GM21526 (cell line): Measurements from ENCODE around the gene BIRC3.
A peak's percentile ranks its signal among the peaks of the same experiment; 100 is the strongest.

Experiments
- ATAC-seq: cut with Tn5 transposase; IDR thresholded peaks from one replicate; pipeline ENCODE4 v1.9.1; 2021; ENCODE audit warnings: moderate library complexity; ENCODE audit not compliant: unreplicated experiment, low FRiP score

Gene BIRC3

DNA sequence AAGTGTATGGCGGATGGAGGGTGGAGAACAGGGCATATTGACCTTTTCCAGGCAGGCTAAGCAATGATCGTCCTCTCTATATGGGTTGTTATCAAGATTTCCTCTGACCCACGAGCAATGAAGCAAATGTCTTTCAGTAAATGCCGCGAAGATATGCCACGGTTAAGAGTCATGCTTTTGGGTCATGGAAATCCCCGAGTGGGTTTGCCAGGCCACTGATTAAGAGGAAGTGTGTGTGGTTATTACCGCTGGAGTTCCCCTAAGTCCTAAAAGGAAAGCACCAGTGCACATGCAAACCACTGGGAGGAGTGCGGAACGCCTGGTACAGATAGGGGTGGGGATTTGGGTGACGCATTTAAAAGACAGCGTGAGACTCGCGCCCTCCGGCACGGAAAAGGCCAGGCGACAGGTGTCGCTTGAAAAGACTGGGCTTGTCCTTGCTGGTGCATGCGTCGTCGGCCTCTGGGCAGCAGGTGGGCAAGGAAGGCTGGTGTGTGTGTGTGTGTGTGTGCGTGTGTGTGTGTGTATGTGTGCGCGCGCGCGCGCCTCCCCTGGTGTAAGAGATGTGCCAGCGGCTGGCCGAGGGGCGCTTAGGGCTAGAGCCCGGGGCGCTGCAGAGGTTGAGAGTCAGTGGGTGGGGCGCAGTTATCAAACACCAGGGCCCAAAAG, at the start of gene BIRC3:
BIRC3 (plus strand) TSS at position 386 of the 669 bp plus-strand sequence. CDS start 7,026 bp downstream, outside the sequence.
- ATAC-seq, result peak; percentile 79

- no peak for ATAC-seq
Measured at GRCh38 chr11:102267609-102268008, 49.7 kb upstream of the BIRC3 start.

GRCh38 chr11:102268083-102268984, 49.0 kb upstream of the BIRC3 start:
- ATAC-seq, result peak; percentile 100

GRCh38 chr11:102268985-102269470, 48.3 kb upstream of the BIRC3 start:
- no peak for ATAC-seq

- ATAC-seq, result no peak
Measured at GRCh38 chr11:102269927-102270326, 47.4 kb upstream of the BIRC3 start.

DNA sequence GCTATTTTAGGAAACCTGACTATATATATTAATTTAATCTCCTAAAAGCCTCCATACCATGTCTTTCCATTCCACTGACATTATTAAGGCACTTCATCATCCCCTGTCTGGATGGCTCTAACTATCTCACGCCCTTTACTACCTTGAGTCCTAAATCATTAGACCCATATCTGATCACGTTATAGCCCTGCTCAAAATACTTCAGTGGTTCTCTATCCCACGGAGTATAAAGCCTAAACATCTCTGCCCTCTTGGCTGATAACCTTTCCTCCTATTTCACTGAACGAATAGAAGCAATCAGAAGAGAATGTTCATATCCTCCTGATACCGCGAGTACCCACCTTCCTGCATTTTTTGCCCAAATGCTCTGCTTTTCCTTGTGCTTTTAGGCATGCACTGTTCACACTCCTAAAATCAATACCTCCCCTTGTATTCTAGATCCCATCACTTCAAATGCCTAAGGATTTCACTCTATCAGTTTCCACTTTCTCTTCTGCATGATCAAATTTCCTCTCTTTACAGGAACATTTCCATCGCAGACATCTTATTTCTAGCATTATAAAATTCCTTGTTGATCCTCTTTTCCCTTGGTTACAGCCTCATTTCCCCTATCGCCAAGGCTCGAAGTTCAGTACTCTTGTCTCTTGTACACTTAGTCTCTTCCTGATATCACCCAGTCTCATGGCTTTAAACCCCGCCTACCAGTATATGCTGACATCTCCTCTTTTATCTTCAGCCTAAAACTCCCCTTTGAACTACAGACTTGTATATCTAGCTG, 45.0 kb upstream of the BIRC3 start:
- ATAC-seq, result no peak

DNA sequence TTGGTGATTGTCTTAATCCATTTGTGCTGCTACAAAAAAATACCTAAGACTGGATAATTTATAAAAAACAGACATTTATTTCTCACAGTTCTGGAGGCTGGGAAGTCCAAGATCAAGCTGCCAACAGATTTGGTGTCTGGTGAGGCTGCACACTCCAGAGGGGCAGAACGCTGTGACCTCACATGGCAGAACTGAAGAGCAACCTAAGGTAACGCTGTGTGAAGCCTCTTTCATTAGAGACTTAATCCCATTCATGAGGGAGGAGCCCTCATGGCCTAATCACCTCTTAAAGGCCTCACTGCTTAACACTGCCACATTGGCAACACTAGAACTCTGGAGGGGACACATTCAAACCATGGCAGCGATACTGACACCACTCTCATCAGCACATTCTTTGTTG, 42.7 kb upstream of the BIRC3 start:
- no peak for ATAC-seq

- ATAC-seq, result no peak
Measured at GRCh38 chr11:102276362-102276761, 40.9 kb upstream of the BIRC3 start.

DNA sequence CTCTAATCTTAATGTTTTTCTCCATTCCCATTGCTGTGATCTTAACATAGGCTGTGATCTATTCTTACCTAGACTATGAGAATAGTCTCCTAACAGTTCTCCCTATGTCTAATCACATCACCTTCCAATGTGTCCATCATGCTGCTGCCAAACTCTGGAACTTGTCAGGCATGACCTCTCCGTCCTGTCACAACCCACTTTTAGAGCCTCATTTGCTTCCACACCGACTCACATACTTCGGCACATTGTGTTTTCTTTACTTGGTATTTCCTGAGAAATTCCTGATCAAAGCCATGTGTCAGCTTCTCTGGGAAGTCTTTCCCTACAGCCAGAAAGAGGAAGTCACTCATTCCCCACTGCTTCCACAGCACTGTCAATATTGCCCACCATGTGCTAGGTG, 40.5 kb upstream of the BIRC3 start:
- no peak for ATAC-seq

DNA sequence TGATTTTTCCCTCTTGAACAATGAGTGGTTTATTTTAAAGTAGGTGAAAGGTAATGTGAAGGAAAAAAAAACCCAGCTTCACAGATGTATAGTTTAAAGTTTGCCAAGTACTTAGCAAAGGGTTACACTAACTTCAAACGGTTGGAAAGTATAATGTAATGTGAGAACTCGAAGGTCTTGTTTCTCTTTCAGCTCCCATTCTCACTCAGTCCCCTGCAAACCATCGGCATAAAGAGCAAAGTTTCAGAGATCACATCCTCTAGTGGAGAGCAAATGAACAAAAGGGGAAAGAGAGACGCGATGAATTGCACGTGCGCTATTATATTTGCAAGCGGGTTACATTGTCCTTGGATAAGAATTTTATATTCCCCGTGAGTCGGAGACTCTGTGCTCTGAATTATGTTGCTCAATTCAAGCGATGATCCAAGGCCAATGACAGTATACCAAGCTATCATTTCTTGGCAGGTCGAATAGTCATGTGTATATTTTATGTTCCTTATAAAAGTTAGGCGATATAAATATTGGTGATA, 37.6 kb upstream of the BIRC3 start:
- ATAC-seq, result peak; percentile 98

DNA sequence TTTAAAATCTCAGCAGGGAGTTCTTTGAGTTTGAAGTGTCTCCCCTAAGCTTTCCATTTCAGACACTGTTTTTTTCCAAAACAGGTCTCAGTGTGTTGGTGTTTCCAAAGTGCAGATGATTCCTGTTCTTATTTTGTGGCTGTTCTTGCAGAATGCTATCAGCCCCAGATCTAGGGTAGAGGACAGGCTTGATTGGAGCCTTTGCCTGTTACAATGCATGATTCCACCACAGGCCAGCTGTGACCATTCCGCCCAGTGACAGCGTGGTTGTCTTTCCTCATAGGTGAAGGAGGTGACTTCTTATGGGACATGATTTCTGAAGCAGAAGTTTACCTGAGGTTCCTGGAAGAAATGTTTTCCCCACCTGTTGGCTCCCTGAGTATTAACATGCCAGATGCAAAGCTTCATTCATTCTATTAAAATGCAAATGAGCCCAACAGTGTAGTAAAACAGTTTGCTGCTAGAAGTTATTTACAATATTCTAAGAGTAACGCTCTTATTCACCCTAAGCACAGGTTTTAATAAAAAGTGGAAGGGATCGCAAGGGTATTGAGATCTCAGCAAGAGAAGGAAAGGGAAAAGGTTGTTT, 36.9 kb upstream of the BIRC3 start:
- ATAC-seq, result no peak

GRCh38 chr11:102283116-102283485, 34.2 kb upstream of the BIRC3 start:
- no peak for ATAC-seq

DNA sequence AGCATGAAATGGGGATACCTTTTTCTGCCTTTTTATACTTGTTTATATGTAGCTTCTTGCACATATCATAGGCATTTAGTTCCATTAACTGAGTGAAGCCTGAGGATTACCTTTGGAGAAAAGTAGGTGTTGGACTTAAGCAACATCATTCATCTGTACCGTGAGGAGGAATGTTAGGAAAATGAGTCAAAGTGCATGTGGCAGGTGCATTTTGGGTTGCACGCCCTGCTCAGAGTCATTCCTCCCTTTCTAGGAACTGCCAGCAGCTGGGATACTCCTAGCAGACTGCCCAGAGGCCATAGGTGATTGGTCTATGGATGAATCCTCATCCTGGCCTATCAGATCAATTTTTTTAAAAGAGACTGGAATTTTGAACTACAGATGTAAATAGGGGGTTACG, 33.3 kb upstream of the BIRC3 start:
- ATAC-seq, result no peak

- no peak for ATAC-seq
Measured at GRCh38 chr11:102286292-102286691, 31.0 kb upstream of the BIRC3 start.

DNA sequence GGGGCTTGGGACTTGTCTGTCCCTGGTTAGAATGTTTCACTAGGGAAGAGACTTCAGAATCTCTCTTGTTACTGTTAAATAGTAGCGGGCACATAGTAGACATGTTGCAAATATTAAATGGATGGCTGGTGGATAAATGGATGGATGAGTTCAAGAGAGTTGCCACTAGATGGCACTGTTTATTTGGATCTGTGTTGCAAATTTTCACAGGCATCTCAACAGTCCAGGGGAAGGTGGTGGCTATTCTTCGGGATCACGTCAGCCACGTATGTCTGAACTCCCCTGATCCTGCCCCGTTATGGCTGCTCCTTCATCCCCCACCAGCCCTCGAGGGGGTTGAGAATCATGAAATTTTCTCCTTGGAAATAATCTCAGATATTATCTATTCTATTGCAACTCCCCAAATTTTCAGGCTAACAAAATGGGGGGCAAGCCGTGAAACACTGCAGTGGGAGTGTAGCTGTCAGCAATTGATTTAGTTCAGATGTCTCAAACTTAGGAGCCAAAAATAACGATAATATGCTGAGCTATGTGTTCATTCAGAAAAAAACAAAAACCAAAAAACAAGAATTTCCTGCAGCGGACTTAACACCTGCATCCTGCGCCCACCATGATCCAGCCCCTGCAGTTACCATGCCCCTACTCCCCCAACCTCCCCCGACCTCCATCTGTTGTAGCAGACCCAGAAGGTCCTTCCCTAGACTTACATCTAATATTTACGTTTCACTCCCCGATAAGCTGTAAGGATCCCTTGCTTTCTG, 29.1 kb upstream of the BIRC3 start:
- ATAC-seq, result peak; percentile 88

DNA sequence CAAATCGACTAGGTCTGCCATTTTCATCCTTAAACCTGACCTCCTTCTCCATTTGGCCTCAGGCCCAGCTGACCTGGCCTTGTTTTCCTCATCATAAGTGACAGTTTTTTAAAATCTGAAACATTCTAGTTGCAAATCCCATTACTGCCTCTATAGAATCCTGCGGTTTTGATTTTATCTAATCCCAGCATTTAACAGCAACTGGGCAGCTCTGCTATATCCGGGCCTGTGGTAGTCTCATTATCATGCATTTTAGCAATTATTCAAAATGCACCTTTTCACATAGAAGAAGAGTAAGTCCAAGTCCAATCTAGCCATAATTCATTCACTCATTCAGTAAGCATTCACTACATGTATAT, 28.6 kb upstream of the BIRC3 start:
- ATAC-seq, result no peak

- no peak for ATAC-seq
Measured at GRCh38 chr11:102289592-102289991, 27.7 kb upstream of the BIRC3 start.

- ATAC-seq, result no peak
Measured at GRCh38 chr11:102291831-102292230, 25.5 kb upstream of the BIRC3 start.

- ATAC-seq, result no peak
Measured at GRCh38 chr11:102292933-102293332, 24.4 kb upstream of the BIRC3 start.
